HG02840 (cell line): Measurements from ENCODE around the gene TMEM126A.
"Not testable (repeated sequence)": the region's sequence is repeated elsewhere in the genome, so short reads cannot be mapped to it uniquely, and the experiment has no call there.

Experiments used
- ATAC-seq: cut with Tn5 transposase; IDR thresholded peaks from one replicate; pipeline ENCODE4 v1.9.1; 2021; ENCODE audit warnings: mild to moderate bottlenecking, moderate library complexity, moderate number of reproducible peaks; ENCODE audit not compliant: unreplicated experiment, low FRiP score

TMEM126A gene

DNA sequence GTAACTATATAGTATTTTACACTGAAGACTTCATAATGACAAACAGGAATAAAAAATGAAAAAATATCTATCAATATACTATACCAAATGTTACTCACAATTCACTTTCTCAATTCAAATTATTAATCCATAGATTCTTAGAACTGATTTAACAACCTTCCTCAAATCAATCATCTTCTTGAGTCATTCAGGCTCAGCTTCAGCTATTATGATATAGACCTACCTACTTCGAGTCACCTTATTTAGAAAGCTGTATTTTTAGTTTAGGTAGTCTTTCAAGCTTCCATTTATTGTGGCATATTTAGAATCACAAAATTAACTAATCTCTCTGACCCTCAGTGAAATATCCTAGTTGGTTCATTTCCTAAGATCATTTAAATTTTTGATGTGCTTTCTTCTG, 9.0 kb downstream of the TMEM126A start:
- no peak for ATAC-seq

DNA sequence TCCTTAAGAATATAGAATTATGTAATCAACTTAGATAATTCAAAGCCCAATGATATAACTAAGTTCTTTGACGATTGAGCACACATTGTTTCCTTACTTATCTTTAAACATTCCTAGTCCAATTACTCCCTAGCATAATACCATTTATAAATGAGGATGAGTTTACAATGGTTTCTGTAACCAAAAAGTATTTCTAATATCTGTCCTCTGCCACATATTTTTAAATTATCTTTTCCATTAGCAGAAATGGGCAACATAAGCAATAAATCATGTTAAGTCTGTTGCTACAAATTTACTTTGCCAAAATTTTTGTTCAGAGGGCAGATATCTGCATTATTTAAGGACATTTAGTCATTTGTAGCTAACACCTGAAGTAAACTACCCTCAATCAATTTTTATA, 10.4 kb downstream of the TMEM126A start:
- ATAC-seq, result no peak

DNA sequence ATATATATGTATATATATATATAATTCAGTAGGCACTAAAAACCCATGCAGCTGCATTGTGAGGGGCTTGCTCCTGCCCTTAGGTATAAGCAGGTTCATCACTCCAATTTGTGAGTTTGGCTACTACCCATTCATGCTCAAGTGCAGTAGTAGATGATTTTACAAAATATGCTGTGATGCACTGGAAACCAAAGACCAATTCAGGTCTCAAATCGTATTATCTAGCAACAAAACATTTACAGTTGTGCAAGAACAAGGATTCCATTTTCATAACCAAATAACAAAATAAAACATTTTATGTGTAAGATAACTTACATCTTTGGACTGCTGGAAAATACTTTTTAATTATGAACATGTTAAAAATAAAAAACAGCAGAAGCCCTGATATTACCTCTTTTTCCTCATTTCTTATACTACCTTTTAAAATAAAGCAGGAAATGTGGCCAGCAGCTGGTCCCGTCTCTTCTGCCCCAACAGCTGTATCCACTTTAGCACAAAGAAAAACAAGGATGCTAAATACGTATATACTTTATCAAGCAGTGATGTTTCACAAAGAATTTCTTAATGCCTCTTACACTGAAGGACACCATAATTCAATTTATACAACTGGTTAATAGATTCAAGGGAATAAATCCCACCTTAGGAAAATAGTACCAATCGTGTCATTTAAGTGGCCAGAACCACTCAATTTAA, 14.4 kb downstream of the TMEM126A start:
- no peak for ATAC-seq

DNA sequence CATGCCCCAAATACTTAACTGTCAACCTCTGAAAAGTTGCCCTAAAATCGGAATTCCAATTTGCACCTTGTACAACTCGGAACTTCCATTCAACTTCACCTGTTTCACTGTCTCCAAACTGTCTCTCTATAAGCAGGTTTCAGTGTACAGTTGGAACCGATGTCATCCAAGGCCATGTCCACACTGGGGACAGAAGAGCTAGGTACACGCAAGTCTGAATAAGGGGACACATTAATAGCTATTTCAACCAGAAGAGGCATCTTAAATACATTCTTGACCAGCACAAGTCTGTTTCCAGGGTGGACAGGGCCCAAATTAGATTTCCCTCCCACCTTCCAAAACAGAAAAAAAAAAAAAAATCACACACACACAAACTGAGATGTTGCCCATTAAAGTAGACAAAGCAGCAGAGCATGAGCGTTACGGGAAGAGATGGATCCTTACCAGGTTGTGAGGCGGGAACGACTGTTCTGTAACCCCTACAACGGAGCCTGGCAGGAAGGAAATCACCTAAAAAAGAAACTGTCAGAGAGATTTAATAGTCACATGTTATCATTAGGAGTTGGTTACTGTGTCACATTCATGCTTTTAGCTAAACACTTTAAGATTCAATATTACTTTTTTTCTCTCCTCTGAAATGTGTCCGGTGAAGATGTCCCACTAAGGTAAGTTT, 15.4 kb downstream of the TMEM126A start:
- ATAC-seq, result no peak

DNA sequence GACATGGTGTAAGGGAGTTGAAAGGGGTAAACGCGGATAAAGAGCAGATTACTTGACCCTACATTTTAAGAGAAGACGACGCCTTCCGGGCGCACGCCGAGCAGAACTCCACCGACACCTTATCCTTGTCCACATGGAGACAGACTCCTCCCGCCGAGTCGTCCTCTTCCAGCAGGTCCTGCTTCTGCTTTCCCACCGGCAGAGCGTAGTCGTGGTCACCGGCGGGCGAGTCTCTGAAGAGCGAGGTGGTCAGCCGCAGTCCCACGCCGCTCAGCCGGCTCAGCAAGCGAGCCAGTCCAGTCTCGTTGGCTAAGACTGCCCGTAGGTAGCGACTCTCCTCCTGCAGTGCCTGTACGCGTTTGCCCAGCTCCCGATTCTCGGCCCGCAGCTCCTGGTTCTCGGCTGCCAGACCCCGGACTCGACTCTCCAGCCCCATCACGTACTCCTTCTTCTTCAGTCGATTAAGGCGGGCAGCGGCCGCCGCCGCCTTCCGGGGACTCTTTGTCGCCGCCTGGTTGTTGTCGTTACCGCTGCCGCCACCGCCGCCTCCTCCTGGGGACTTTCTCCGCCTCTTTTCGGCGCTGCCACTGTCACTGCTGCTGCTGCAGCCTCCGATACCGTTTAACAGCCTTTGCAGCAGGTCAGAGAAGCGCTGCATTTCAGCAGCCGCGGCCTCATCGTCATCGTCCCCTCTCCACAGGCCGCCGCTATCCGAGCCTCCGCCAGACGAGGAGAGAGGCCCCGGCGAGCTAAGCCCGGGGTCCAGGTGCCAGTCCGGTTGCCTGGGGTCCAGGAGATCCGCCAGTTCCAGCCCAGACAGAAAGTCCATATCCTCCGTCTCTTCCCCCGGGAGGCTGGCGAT, 16.2 kb downstream of the TMEM126A start:
- peak; percentile 54 for ATAC-seq

DNA sequence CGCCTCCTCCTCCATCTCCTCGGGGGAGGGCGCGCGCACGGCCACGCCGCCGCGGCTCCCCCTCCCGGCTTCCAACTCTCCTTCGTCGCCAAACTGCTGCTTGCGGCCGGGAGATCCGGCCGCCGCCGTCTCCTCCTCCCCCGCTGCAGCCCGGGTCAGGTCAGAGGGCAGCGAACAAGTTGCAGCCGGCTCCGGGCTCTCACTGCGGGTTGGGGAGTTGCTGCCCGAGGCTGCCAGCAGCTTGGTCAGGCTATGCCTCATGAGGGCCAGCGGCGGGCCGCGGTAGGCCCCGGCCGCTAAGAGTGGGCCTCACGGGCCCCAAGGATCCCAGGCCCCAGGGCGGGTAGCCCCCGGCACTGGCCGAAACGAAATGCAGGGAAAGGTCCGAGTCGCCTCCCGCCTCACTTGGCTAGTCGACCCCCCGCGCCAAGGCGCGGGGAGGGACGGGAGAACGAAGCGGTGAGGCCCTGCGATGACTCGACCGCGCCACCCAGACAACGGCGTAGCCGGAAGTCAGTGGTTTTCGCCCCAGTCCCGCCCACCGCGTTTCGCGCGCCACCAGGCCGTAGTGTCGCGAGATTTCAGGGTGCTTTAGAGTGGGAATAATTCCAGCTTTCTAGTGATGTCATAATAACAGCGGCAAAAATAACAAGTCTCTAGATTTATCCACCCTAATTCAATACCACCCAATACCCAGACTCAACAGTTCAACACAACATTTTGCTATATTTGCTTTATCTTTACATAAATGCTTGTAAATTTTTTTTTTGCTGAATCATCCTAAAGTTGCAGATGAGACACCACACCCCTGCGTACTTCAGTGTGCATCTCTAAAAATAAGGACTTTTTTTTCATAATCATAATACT, 17.1 kb downstream of the TMEM126A start, which contains the start of gene CREBZF:
TSS of gene CREBZF (minus strand) at position 515 of the 867 bp plus-strand sequence. CDS start at position 261, 254 bp downstream.
- peak; percentile 92 for ATAC-seq

DNA sequence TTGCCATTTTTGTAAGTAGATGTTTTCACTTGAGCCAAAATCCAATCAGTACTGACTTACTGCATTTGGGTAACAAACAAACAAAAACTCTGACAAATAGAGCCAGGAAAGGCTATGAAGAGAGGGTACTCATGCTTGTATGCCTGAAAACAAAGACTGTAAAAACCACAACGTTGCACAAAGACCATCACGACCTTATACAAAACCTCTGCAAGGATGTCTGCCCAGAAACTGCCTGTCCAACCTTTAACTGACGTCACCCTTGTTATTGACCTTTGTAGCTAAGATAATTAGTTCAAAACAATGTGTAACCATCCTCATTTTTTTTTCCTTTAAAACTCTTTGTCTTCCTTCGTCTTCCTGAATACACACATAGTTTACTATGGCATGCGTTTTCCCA, 18.0 kb downstream of the TMEM126A start:
- no peak for ATAC-seq

DNA sequence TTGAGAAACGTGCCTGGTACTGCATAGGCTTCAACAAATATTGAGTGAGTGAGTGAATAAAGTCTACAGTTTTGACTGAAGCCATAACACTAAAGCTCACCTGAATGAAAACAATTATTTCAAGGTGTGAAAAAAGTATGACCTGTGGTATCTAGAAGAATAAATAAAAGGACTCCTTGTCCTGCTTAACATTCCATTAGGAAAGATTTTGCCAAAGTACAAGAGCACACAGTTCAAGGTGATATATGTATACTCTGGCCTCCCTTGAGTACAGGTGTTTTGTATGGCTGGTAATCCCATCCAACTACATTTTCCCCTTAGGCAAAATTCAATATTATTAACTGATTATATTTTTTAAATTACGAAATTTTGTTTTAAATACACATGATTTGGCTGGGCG, 18.9 kb downstream of the TMEM126A start:
- no peak for ATAC-seq

DNA sequence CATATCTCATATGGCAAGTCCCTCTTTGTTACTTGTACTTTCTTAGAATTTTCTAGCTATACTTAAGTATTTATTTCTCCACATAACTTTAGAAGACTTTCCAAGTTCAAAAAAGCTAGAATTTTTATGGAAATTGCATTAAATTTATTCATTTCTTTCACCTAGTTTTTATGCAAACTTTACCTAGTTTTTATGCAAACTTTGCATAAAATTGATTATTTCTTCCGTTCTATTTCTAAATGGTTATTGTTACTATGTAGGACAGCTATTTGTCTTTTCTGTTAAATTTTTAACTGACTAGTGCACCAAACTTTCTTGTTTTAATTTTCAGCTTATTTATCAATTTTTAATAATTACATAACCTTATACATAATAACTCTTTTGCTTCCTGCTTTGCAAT, 20.4 kb downstream of the TMEM126A start:
- no peak for ATAC-seq

DNA sequence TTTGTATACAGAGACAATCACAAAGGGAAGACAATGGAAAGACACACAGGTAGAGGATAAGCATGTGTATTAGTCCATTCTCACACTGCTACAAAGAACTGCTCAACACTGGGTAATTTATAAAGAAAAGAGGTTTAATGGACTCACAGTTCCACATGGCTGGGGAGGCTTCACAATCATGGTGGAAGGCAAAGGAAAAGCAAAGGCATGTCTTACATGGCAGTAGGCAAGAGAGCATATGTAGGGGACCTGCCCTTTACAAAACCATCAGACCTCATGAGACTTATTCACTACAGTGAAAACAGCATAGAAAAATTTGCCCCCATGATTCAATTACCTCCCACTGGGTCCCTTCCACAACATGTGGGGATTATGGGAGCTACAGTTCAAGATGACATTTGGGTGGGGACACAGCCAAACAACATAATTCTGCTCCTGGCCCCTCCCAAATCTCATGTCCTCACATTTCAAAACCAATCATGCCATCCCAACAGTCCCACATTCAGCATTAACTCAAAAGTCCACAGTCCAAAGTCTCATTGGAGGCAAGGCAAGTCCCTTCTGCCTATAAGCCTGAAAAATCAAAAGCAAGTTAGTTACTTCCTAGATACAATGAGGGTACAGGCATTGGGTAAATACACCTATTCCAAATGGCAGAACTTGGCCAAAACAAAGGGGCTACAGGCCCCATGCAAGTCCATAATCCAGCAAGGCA, 23.3 kb downstream of the TMEM126A start:
- not testable (repeated sequence) for ATAC-seq

DNA sequence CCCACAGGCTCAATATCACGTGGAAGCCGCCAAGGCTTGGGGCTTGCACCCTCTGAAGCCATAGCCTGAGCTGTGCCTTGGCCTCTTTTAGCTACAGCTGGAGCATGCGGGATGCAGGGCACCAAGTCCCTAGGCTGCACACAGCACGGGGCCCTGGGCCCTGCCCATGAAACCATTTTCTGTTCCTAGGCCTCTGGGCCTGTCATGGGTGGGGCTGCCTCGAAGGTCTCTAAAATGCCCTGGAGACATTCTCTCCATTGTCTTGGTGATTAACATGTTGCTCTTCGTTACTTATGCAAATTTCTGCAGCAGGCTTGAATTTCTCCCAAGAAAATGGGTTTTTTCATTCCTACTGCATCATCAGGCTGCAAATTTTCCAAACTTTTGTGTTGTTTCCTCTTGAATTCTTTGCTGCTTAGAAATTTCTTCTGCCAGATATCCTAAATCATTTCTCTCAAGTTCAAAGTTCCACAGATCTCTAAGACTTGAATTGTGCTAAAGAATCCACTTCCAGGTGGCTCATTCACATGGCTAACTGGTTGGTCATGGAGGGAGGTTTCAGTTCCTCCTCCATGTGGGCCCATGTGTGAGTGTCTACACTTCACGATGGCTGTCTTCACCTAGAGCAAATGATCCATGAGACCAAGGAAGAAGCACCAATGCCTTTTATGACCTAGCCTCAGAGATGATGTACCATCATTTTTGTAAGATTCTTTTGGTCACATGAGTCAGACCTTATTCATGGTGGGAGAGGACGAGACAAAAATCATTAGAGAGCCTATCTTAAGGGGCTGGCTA, 24.5 kb downstream of the TMEM126A start:
- ATAC-seq, result no peak

DNA sequence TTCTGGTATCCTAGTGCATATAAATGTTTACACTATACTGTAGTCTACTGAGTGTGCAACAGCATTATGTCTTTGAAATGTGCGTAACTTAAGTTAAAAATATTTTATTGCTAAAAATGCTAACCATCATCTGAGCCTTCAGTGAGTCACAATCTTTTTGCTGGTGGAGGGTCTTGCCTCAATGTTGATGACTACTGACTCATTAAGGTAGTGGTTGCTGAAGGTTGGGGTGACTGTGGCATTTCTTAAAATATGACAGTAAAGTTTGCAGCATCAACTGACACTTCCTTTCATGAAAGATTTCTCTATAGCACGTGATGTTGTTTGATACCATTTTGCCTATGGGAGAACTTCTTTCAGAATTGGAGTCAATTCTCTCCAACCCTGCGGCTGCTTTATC, 25.6 kb downstream of the TMEM126A start:
- no peak for ATAC-seq

DNA sequence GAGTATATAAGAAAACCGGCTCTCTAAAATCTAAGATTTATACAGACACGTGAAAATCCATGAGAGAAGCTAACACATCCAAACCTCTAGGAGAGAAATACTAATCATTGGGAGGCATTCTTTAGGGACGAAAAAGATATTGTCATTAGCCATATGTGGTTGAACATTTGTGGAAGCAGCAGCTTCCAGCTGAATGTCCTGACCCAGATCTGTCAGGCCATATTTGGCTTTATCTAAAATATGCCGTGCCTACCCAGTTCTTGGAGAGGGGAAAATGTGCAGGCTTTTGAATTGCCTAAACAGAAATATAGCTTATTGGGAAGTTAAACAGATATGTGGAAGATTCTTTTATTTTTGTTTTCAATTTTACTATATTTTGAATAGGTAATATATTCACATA, 31.8 kb downstream of the TMEM126A start:
- ATAC-seq, result no peak

DNA sequence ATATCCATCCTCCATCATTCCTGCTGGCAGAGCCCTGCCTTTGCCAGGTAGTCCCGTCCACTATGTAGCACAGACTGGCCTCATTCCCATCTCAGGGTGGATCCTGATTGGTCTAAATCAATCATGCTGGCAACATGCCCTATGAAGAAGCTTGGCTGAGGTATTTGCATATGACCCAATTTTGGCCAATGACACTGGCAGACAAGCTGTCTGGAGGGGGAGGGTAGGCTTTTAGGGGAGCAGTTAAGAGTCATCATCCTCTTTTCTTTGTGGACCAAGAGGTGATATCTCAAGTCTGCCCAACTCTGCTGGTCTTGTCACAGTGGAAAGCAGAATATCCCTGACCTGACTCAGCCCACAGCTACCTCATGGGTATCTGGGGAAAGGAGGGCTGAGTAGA, 33.1 kb downstream of the TMEM126A start:
- ATAC-seq, result no peak

DNA sequence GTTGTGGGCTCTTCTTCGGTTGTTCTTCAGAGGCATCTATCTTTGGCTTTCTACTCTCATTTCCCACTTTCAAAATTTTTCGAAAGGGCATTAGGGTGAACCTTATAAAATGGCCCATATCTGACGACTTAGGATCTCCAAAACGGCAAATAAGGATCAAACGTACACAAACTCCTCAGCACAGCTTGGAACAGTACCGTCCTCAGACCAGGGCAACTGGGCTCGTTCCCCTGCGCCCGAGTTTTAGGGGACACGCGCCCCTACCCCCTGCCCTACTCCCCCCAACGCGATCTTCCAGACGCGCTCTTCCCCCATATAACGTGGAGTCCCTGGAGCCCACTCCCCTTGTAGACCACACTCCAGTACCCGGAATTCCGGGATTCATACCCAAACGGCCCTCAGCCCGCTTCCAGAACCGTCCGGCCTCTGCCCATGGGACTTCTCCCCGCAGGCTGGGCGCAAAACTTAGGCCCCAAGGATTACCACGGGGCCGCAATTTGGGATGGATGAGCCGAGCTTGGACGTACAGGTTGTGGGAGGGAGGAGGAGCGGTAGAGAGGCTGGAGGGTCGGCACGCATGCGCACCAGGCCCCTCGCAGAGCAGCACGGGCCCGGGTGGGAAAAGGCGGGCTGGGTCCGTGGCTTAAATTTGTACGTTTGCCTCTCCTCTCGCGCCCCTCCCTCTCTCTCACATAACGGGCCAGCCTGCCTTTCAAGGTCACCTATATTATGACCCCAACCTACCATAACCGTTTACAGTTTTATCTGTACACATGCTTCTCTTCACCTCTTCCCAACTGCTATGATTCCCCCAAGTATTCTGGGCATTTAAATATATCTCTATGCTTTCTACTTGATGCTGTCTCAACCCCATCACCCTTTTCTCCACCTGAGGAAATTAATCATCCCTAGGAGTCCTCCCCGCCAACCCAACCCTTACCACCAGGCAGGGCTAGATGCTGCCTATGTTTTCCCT, 34.9 kb downstream of the TMEM126A start:
- peak; percentile 92 for ATAC-seq

DNA sequence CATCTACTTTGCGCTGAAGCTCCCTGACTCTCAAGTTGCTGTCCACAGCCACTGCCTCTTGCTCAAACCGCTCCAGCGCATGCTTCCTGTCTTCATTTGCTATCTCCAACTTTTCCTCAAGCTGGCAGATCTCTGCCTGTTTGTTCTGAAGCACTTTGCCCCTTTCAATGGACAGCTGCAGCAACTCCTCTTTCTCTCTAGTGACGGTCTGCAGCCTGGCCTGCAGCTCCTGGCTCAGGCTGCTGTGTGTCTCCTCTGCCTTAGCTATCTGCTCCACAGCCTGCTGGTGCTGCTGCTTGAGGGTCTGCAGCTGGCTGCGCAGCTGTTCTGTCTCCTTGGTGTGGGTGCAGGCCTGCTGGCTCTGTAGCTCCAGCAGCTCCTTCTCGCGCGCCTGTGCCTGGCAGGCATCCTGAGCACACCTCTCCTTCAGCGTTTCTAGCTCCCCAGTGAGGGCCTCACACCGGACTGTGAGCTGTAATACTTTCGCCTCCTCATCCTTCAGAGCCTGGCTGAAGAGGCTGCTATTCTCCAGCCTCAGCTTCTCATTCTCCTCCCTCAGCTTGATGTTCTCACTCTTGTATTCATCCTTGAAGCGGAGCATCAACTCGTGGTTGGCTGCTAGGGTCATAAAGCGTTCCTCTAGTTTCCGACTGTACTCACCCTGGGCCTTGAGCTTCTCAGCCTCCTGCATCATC, 37.5 kb downstream of the TMEM126A start:
- ATAC-seq, result no peak

DNA sequence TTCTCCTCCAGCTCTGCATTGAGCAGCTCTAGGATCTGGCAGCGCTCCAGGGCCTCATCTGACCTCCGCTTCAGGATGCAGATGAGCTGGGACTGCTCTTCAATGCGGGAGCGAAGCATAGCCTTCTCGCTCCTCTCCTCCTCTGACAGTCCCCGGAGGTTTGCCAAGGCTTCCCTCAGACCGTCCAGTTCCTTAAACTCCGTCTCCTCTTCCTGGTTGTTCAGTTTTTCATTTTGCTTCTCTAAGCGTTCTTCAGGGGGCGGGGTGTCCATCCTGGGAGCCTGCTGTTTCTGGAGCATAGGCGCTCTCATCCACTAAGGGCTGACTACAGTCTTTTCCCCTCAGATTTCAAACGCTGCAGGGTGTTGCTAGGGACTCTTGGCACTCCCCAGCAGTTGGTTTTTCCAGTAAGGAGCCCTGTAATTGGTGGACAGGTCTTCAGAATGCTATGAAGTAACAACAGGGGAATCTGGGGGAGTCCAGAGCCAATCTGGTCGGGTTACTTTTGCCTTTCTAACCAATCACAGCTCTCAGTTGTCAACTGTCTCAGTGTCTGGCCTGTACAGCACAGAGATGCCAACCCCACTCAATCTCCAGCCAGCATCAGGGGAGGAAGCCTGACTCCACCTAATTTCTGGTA, 38.2 kb downstream of the TMEM126A start, which contains the start of gene CCDC89:
TSS of gene CCDC89 (minus strand) at position 376 of the 640 bp plus-strand sequence. CDS start at position 311, 65 bp downstream.
- no peak for ATAC-seq
